ENCODE data around the gene PDE6D. TPM values are rescaled to one million over a fixed set of nuclear protein-coding genes. Genes with fewer than 3 reads are reported as not detected.

PDE6D gene
- total and polyA plus RNA-seq, 2 of the 13 experiments (the other 11 are each of a cell fraction or from before 2014, with no cell fraction given): 14.1 to 23.2 TPM

DNA sequence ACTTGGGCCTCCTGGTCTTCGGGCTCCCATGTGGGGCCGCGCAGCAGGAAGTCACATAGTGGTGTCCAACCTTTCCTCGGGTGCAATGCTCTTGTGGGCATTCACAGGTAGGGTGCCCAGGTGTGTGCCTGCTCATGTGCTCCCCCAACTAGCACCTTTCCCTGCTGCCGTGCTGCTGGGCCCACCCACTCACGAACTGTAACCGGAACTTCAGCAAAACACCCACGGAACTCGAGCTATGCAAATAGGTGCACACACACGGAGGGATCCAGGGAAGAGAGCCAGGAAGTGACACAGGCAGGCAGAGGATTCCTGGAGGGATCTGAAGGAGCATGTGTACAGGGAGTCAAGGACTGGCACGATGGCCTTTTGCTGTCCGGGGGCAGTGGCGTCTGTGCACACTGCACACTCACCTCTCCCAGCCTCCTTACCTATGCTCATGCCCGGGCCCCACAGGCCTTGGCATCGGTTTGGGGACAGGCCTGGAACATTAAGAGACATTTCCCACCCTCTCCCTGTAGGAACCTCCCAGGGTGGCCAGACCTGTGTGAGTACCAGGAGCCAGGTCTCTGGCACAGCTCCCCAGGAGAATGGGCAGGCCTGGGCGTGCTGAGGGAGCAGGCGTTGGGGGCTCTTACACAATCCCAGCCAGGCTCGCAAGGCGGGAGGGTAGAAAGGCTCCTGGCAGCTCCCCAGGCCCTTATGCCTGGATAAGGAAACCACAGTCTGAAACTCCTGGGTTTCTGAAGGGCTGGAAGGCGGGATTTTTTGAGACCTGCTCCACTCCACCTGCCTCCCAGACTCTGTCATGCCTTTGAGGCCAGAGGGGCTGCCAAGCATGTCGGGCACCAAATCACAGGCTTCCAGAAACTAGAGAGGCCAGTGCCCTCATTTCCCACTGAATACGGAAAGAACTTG is 79.4 kb downstream of the PDE6D start (continued):
- TF ChIP-seq ELF1 (CRISPR knock-in tag; IDR thresholded peaks at IDR 0.05) (peak; percentile 71), GTF2F1 (IDR thresholded peaks at IDR 0.05; ENCODE audit: low read length) (no peak), SMAD9 (CRISPR knock-in tag; IDR thresholded peaks at IDR 0.05) (no peak; the same call in none of the 2 replicates), TP53 (CRISPR knock-in tag; conservative IDR thresholded peaks at IDR 0.05) (no peak), ZNF746 (CRISPR knock-in tag; IDR thresholded peaks at IDR 0.05) (peak; percentile 72; the same call in 1 of the 2 replicates), POLR2AphosphoS2 (IDR thresholded peaks at IDR 0.05; ENCODE audit: low read depth, low read length) (no peak), PHB2 (IDR thresholded peaks at IDR 0.05; ENCODE audit: partially characterized antibody) (no peak), HDAC2 (CRISPR knock-in tag; IDR thresholded peaks at IDR 0.05) (peak; percentile 68; the same call in 1 of the 2 replicates), ZNF10 (CRISPR knock-in tag; IDR thresholded peaks at IDR 0.05; ENCODE audit: borderline replicate concordance, low read depth) (no peak), ZNF430 (CRISPR knock-in tag; IDR thresholded peaks at IDR 0.05) (peak; percentile 58; the same call in 1 of the 2 replicates), HNRNPL (IDR thresholded peaks at IDR 0.05; ENCODE audit: low read depth, low read length) (peak; percentile 93), PHF8 (CRISPR knock-in tag; IDR thresholded peaks at IDR 0.05) (peak; percentile 67), ARNT2 (CRISPR knock-in tag; IDR thresholded peaks at IDR 0.05; ENCODE audit: low read depth) (no peak; the same call in 1 of the 2 replicates), ZNF180 (CRISPR knock-in tag; IDR thresholded peaks at IDR 0.05; ENCODE audit: borderline replicate concordance, low read depth) (no peak), YEATS4 (CRISPR knock-in tag; IDR thresholded peaks at IDR 0.05; ENCODE audit: borderline replicate concordance) (peak; percentile 66; the same call in 1 of the 2 replicates), TAF1 (CRISPR knock-in tag; IDR thresholded peaks at IDR 0.05) (peak; percentile 55; the same call in 1 of the 2 replicates), ZNF749 (CRISPR knock-in tag; IDR thresholded peaks at IDR 0.05; ENCODE audit: borderline replicate concordance) (0 out of 2 replicates have a peak, but pooled peaks have one; percentile 51), ZNF274 (CRISPR knock-in tag; IDR thresholded peaks at IDR 0.05) (peak; percentile 91), LCORL (IDR thresholded peaks at IDR 0.05) (no peak), LCORL (CRISPR knock-in tag; IDR thresholded peaks at IDR 0.05) (no peak; the same call in 1 of the 2 replicates), NPAS2 (CRISPR knock-in tag; IDR thresholded peaks at IDR 0.05; ENCODE audit: borderline replicate concordance) (no peak), SNAPC2 (CRISPR knock-in tag; IDR thresholded peaks at IDR 0.05) (no peak), ZNF44 (CRISPR knock-in tag; IDR thresholded peaks at IDR 0.05) (peak; percentile 30; the same call in 1 of the 2 replicates), ZNF333 (CRISPR knock-in tag; IDR thresholded peaks at IDR 0.05; ENCODE audit: borderline replicate concordance) (no peak)
- TF ChIP-seq, protein P1, sequence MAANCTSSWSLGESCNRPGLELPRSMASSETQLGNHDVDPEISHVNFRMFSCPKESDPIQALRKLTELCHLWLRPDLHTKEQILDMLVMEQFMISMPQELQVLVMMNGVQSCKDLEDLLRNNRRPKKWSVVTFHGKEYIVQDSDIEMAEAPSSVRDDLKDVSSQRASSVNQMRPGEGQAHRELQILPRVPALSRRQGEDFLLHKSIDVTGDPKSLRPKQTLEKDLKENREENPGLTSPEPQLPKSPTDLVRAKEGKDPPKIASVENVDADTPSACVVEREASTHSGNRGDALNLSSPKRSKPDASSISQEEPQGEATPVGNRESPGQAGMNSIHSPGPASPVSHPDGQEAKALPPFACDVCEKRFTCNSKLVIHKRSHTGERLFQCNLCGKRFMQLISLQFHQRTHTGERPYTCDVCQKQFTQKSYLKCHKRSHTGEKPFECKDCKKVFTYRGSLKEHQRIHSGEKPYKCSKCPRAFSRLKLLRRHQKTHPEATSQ (CRISPR knock-in tag; IDR thresholded peaks at IDR 0.05; ENCODE audit: borderline replicate concordance): 0 out of 2 replicates have a peak, but pooled peaks have one; percentile 72
- TF ChIP-seq, protein P2, sequence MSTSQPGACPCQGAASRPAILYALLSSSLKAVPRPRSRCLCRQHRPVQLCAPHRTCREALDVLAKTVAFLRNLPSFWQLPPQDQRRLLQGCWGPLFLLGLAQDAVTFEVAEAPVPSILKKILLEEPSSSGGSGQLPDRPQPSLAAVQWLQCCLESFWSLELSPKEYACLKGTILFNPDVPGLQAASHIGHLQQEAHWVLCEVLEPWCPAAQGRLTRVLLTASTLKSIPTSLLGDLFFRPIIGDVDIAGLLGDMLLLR (CRISPR knock-in tag; IDR thresholded peaks at IDR 0.05): no peak
- TF ChIP-seq, protein P3, sequence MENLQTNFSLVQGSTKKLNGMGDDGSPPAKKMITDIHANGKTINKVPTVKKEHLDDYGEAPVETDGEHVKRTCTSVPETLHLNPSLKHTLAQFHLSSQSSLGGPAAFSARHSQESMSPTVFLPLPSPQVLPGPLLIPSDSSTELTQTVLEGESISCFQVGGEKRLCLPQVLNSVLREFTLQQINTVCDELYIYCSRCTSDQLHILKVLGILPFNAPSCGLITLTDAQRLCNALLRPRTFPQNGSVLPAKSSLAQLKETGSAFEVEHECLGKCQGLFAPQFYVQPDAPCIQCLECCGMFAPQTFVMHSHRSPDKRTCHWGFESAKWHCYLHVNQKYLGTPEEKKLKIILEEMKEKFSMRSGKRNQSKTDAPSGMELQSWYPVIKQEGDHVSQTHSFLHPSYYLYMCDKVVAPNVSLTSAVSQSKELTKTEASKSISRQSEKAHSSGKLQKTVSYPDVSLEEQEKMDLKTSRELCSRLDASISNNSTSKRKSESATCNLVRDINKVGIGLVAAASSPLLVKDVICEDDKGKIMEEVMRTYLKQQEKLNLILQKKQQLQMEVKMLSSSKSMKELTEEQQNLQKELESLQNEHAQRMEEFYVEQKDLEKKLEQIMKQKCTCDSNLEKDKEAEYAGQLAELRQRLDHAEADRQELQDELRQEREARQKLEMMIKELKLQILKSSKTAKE (CRISPR knock-in tag; IDR thresholded peaks at IDR 0.05; ENCODE audit: borderline replicate concordance): 0 out of 2 replicates have a peak, but pooled peaks have one; percentile 12
